Skin of body (tissue), 2 donors: Measurements from ENCODE around the gene ELAVL2. TPM values are rescaled to one million over a fixed set of nuclear protein-coding genes. Genes with fewer than 3 reads are reported as not detected.

Experiments
- DNase-seq: peaks from one replicate; lab custom pipeline; 2025; lab: John Stamatoyannopoulos, UW
- total RNA-seq: library from RNA; depleted of rRNA; stranded (reverse); fragments of >200 nt; gene quantifications from one replicate; pipeline ENCODE4 v1.2.3, GENCODE V29; 2014

Gene ELAVL2
- total RNA-seq, 1 donor from 2014 or later: 3.2 TPM

DNA sequence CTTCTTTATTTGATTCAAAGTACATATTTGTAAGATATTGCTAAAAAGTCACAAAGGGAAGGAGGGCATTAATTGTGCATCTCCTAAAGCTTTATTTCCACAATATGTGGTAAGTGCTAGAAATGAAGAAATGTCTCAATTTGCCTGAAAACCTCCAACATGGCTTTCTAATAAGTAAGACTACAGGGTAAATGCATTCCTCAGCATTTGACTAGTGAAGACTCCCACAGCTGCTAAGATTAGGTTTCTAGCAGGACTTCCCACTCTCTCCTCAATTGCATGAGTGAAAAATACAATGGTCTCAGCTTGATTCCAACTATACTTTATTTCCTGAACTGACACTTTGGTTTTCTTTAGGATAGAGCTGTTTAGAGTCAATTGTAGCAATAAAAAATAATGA lies 162.1 kb downstream of the ELAVL2 start:
- DNase-seq: no peak

DNA sequence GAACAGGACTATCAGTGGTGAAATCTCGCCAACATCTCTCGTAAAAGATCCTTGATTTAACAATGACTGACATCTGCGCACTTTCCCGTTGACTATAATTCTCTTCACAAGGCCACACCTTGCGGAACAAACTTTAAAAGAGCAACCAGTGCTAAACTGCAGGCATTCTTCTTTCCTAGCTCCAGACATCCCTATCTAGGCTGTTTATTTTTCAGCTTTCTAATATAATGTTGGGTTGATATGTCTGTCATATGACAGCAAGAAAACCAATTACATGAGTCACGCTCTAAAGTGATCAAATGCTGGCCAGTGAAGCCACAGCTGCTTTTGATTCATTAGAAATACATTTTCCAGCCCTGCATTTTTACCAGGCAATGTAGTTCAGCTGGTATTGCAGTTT lies 162.5 kb downstream of the ELAVL2 start:
- no peak for DNase-seq

DNA sequence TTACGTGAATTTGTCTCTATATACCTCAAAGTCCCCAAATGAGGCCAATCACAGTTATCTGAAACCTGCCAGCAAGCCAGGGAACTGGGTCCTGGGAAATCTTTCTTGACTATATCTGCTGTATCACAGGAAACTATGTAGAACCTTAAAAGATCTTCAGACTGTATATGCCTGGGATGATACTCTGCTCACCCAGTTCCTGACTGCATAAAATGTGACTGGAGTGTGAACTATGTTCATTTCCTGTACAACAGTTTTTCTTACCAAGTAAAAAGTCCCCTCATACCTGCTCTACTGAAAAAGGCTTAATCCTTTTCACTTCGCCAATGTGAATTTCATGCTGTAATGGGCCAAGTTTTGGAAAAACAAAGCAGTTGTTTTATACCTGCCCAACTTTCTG lies 162.9 kb downstream of the ELAVL2 start:
- DNase-seq: no peak

DNA sequence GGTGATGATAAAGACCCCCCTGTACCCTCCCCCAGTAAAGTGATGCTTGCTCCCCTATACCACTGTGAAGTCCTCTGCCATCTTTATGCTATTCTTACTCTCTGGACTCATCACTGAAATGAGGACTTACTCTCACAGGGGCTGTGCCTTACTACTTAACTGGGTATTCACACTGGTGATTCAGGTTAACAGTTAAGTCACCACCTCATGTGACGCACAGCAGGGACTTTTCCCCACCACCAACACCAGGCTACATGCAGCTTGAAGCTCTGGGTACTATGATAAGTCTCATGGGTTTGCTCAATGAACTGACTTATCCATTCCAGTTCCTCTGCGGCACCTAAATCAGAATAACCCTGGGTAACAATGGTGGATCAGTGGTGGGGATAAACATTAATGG lies 163.7 kb downstream of the ELAVL2 start:
- DNase-seq: no peak

- DNase-seq: no peak
These were observed 166.6 kb downstream of the ELAVL2 start for GRCh38 chr9:23659346-23660006.

- no peak for DNase-seq
These were observed 167.4 kb downstream of the ELAVL2 start for GRCh38 chr9:23658376-23659258.

- DNase-seq: no peak
These were observed 175.0 kb downstream of the ELAVL2 start for GRCh38 chr9:23651051-23651450.

- DNase-seq: no peak
These were observed 177.4 kb downstream of the ELAVL2 start for GRCh38 chr9:23648651-23649050.

- DNase-seq: no peak
These were observed 181.1 kb downstream of the ELAVL2 start for GRCh38 chr9:23644896-23645295.

DNA sequence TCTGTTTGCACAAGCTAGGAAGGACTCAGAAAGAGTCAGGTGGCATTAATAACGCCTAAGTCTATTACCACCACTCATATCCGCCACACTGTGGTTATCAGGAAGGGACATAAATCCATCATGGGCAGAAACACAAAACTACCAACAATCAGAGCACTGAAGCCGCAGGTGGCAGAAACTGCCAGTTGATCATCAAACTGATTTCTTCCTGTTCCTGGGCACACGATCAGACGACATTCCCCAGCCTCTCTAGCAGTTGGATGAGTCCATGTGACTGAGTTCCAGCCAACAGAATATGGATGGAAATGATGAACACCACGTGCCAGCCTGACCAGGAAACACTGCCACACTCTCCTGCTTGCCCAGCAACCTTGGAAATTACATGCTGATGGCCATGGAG lies 181.7 kb downstream of the ELAVL2 start:
- no peak for DNase-seq

- no peak for DNase-seq
These were observed 182.3 kb downstream of the ELAVL2 start for GRCh38 chr9:23643656-23644258.
